Activated CD4-positive, alpha-beta T cell treated with anti-CD3 and anti-CD28 coated beads, Interleukin-2, amount 10 ng/mL, durations not matched to agents 24 days and 14 days (primary cell): ENCODE data around the gene FXYD5. TPM values are rescaled to one million over a fixed set of nuclear protein-coding genes. Genes with fewer than 3 reads are reported as not detected.
"Not testable (repeated sequence)": the region's sequence is repeated elsewhere in the genome, so short reads cannot be mapped to it uniquely, and the experiment has no call there.

Source experiments
- DNase-seq: peaks from one replicate; pipeline ENCODE4 v3.0.0; 2022
- H3K27ac Mint-ChIP-seq: one replicate; pipeline ENCODE4 v1.8.0; 2022; ENCODE audit warnings: mild to moderate bottlenecking, mixed read lengths
- H3K27me3 Mint-ChIP-seq: one replicate; pipeline ENCODE4 v1.8.0; 2022; ENCODE audit warnings: mixed read lengths
- H3K36me3 Mint-ChIP-seq: one replicate; pipeline ENCODE4 v1.8.0; 2022; ENCODE audit warnings: low read depth, mild to moderate bottlenecking, mixed read lengths
- H3K4me1 Mint-ChIP-seq: one replicate; pipeline ENCODE4 v1.8.0; 2021; ENCODE audit warnings: mixed read lengths
- H3K4me3 Mint-ChIP-seq: one replicate; pipeline ENCODE4 v1.8.0; 2022; ENCODE audit warnings: mild to moderate bottlenecking, moderate library complexity, mixed read lengths
- H3K9me3 Mint-ChIP-seq: one replicate; pipeline ENCODE4 v1.8.0; 2021; ENCODE audit warnings: mixed read lengths
- intact Hi-C: fragments of 100-400 bp; cut with micrococcal nuclease; formaldehyde crosslinking; loops from one replicate; pipeline ENCODE4 v1.15.1; 2023
- total RNA-seq: library from RNA; stranded (reverse); gene quantifications from 2 replicates; pipeline ENCODE4 v1.2.3, GENCODE V29; 2022

FXYD5 gene
- total RNA-seq, 1 donor from 2014 or later: 286 TPM

DNA sequence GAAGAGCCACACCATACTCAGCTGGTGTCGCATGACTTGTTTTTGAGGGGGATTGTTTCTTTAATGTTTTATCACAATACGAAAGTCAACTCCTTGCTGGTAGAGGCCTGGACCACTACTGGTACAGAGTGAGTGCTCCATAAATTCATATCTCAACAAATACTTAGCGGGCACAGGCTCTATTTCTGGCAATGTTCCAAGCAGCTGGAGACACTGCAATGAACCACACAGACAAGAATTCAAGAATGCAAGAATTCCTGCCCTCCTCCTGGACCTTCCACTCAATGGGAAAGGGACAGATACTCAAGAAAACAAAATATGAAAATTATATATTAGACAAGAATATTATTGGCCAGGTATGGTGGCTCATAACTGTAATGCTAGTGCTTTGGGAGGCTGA lies 5.1 kb upstream of the FXYD5 start:
- no peaks in the 10 kb centered on the region for H3K9me3 Mint-ChIP-seq
- DNase-seq: no peak
- no peak overlapping the region for H3K4me3 Mint-ChIP-seq
- peaks cover 2% of the 10 kb centered on the region for H3K36me3 Mint-ChIP-seq
- H3K27ac Mint-ChIP-seq: no peak overlapping the region
- intact Hi-C loops: no loop called here
- H3K4me1 Mint-ChIP-seq: peaks cover 18% of the 10 kb centered on the region
- peaks cover 9% of the 10 kb centered on the region for H3K27me3 Mint-ChIP-seq

DNA sequence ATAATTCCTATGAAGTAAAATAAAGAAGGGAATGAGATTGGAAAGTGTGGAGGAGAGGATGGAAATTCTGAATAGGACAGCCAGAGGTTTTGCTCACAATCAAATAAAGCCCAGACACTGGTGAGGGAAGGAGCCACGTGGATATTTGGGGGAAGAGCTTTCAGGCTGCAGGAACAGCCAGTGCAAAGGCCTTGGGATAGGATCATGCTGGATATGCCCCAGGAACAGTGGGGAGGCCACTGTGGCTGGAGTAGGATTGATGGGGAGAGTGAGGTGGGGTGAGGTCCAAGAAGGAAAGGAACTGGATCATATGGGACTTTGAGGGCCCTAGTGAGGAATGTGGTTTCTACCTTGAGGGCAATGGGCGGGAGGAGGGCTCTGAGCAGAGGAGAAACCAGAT lies 4.1 kb upstream of the FXYD5 start:
- no peak overlapping the region for H3K27ac Mint-ChIP-seq
- intact Hi-C loops: no loop called here

DNA sequence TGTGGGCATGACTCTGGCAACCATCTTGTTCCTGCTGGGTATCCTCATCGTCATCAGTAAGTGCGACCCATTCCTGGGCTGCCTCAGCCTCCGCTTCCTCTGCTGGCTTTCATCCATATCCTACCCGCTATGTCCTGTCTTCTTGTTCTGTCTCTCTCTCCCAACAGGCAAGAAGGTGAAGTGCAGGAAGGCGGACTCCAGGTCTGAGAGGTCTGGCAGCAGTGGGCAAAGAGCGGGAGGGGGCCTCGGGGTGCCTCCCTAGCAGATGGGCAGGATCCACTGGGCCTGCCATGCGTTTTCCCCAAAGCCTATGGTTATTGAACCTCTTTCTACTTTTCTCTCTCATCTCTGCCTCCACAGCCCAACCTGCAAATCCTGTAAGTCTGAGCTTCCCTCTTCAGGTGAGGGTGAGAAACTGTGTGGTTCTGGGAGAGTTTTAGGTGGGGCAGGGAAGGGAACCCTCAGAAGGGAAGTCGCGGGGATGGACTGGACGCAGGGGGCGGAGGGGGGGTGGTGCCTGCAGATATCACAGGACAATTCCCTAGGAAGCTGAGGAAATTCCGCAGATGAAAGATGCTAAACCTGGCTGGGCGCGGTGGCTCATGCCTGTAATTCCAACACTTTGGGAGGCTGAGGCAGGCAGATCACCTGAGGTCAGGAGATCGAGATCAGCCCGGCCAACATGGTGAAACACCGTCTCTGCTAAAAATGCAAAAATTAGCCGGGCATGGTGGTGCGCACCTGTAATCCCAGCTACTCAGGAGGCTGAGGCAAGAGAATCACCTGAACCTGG lies 3.1 kb upstream of the FXYD5 start:
- Mint-ChIP-seq H3K27me3 (peaks cover 4% of the 10 kb centered on the region), H3K36me3 (peaks cover 16% of the 10 kb centered on the region), H3K4me1 (peaks cover 22% of the 10 kb centered on the region), H3K27ac (no peak overlapping the region), H3K4me3 (no peak overlapping the region), H3K9me3 (no peaks in the 10 kb centered on the region)
- no peak for DNase-seq
- intact Hi-C loops: no loop called here

More for the DNA sequence above, 4.1 kb upstream of the FXYD5 start:
- H3K9me3 Mint-ChIP-seq: no peaks in the 10 kb centered on the region
- H3K36me3 Mint-ChIP-seq: peaks cover 7% of the 10 kb centered on the region
- peaks cover 14% of the 10 kb centered on the region for H3K4me1 Mint-ChIP-seq
- H3K27me3 Mint-ChIP-seq: peaks cover 4% of the 10 kb centered on the region
- no peak for DNase-seq
- no peak overlapping the region for H3K4me3 Mint-ChIP-seq

DNA sequence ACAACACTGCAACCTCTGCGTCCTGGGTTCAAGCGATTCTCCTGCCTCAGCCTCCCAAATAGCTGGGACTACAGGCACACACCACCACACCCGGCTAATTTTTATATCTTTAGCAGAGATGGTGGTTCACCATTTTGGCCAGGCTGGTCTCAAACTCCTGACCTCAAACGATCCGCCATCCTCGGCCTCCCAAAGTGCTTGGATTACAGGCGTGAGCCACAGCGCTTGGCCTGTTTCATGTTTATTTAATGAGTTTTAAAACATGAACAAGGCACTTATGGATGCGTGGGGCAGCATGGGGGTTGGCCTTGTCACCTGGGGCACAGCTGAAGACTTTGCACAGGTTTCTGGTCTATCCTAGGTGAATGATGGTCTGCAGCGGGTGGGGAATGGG lies 1.4 kb upstream of the FXYD5 start:
- not testable (repeated sequence) for H3K27me3 Mint-ChIP-seq, DNase-seq, H3K9me3 Mint-ChIP-seq
- H3K4me1 Mint-ChIP-seq: peaks cover 33% of the 10 kb centered on the region
- H3K27ac Mint-ChIP-seq: peak overlapping the region; percentile 73
- H3K4me3 Mint-ChIP-seq: peak overlapping the region; percentile 100
- peaks cover 31% of the 10 kb centered on the region for H3K36me3 Mint-ChIP-seq
- intact Hi-C loops: loop anchor here (1.0 kb wide), 1 partner anchor 53 kb away; no protein-coding TSS in a partner anchor

DNA sequence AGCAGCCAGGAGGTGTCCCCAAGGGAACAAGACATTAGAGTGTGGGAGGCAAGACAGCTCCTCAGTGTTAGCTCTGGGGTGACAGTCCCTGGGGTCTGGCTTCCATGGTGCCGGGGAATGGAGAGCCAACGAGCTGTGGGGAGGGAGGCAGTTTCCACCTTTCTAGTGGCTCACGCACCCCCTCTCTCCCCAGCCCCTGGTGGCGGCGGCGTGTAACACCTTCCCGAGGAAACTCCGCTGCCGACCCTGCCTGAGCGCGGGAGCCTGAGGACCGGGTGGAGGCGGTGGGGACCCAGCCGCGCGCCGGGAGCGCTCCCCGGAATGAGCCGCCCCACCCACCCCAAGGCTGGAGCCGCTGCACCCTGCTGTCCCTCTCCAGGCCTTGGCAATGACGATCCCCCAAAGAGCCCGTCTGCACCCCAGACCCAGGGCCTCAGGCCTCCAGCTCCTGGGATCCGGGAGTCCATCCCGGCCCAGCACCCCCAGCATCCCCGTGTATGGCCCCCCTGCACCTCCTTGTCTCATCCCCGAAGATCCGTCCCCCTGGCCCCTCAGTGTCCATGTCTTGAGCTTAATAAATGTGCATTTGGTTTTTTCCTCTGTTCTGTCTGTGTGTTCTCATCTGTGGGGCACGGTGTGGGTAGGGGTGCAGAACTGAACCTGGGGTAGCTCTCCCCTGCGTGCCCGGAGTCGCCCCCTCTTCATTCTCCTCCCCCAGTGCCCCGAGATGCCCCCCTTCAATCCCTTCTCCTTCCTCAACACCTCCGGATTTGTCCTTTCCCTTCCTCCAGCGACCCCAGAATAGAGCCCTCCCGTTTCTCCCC lies 622 bp upstream of the FXYD5 start:
- peaks cover 39% of the 10 kb centered on the region for H3K4me1 Mint-ChIP-seq
- H3K27ac Mint-ChIP-seq: peak overlapping the region; percentile 100
- H3K36me3 Mint-ChIP-seq: peaks cover 39% of the 10 kb centered on the region
- DNase-seq: peak; percentile 93
- H3K4me3 Mint-ChIP-seq: peak overlapping the region; percentile 100
- H3K27me3 Mint-ChIP-seq: peaks cover 4% of the 10 kb centered on the region
- intact Hi-C loops: loop anchor here (1.0 to 2.0 kb wide), 2 partner anchors 52 to 115 kb away; partner anchors contain the start of gene USF2
- H3K9me3 Mint-ChIP-seq: no peaks in the 10 kb centered on the region

DNA sequence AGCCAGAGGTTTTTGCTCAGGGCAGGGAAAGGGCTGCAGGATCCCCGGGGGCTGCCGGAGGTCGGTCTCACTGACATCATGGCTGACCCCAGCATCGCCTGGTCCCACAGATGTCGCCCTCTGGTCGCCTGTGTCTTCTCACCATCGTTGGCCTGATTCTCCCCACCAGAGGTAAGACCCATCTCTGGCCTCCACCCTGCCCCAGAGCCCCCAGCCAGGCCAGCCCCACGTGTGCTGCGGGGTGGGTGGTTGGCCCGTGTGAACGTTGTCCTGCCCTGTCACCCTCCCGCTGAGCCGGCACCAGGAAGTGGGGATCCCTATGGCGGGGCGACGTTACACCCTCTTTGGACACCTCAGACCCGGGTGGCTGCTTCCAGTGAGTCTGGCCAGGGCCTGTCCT lies 906 bp downstream of the FXYD5 start:
- Mint-ChIP-seq H3K9me3 (peaks cover 1% of the 10 kb centered on the region), H3K27ac (peak overlapping the region; percentile 100), H3K4me1 (peaks cover 45% of the 10 kb centered on the region), H3K36me3 (peaks cover 54% of the 10 kb centered on the region), H3K27me3 (peaks cover 4% of the 10 kb centered on the region), H3K4me3 (peak overlapping the region; percentile 100)
- DNase-seq: peak; percentile 81
- intact Hi-C loops: loop anchor here (1.0 to 2.0 kb wide), 2 partner anchors 14 to 113 kb away; partner anchors contain the start of gene USF2

DNA sequence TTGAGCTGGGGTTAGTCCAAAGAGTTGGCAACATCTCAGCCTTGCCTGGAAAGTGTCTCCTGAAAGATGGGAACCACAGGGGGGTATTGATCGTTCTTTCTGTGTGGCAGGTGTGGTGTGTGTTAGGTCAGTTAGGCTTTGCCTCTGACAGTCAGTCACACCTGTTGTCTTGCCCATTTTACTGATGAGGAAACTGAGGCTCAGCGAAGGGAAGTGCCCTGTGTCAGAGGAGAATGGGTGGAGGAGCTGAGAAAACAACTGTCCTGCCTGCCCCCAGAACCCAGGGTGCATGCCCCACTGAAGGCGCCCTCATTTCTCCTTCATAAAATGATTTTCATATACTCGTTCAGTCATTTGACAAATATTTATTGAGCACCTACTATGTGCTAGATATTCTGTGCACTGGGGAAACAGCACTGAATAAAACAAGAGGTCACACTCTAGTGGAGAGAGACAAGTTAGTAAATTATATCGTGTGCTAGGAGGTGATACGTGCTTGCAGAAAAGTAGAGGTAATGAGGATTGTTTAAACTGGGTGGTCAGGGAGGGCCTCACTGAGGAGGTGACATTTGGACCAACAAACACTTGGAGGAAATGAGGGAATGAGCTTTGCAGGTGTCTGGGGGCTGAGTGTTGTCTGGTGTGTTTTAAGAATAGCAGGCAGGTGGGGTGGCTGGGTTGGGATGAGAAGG lies 1.6 kb downstream of the FXYD5 start:
- Mint-ChIP-seq H3K36me3 (peaks cover 61% of the 10 kb centered on the region), H3K4me3 (peak overlapping the region; percentile 100), H3K27ac (peak overlapping the region; percentile 100), H3K4me1 (peaks cover 45% of the 10 kb centered on the region), H3K27me3 (peaks cover 4% of the 10 kb centered on the region), H3K9me3 (peaks cover 4% of the 10 kb centered on the region)
- intact Hi-C loops: loop anchor here (1.0 to 2.0 kb wide), 2 partner anchors 15 to 113 kb away; partner anchors contain the start of gene USF2
- DNase-seq: no peak

DNA sequence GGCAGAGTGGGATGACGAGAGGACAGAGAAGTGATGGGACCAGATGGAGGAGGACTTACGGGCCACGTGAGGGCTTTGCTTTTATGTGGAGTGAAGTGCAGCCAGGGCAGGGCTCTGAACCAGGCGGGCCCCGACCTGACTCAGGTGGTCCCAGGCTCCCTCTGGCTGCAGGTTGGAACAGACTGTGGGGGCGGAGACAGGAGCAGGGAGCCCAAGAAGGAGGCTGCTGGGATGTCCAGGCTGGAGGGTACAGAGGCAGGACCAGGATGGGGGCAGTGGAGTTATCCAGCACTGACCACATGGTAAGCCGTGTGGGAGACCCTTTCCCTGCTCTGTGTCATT lies 2.1 kb downstream of the FXYD5 start:
- H3K27me3 Mint-ChIP-seq: peaks cover 4% of the 10 kb centered on the region
- no peak for DNase-seq
- peaks cover 48% of the 10 kb centered on the region for H3K4me1 Mint-ChIP-seq
- peaks cover 9% of the 10 kb centered on the region for H3K9me3 Mint-ChIP-seq
- intact Hi-C loops: no loop called here
- peak overlapping the region; percentile 100 for H3K4me3 Mint-ChIP-seq
- peaks cover 66% of the 10 kb centered on the region for H3K36me3 Mint-ChIP-seq
- peak overlapping the region; percentile 100 for H3K27ac Mint-ChIP-seq

DNA sequence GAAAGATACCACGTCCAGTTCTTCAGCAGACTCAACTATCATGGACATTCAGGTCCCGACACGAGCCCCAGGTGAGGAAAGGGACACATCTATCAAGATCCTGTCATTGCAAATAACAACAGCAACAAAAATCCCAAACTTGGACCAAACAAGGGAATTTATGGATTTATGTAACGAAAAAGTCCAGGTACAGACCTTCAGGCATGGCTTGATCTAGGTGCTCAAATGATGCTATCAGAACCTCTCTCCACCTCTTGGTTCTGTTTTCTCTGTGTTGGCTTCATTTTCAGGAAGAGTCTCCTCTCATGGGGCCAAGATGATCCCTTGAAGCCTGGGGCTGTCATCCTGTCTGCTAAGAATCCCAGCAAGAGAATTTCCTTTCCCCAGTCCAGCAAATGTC lies 2.9 kb downstream of the FXYD5 start:
- no peak for DNase-seq
- H3K36me3 Mint-ChIP-seq: peaks cover 73% of the 10 kb centered on the region
- peak overlapping the region; percentile 31 for H3K4me3 Mint-ChIP-seq
- intact Hi-C loops: no loop called here
- H3K4me1 Mint-ChIP-seq: peaks cover 48% of the 10 kb centered on the region
- H3K27ac Mint-ChIP-seq: no peak overlapping the region
- H3K9me3 Mint-ChIP-seq: peaks cover 15% of the 10 kb centered on the region
- peaks cover under 1% of the 10 kb centered on the region for H3K27me3 Mint-ChIP-seq

DNA sequence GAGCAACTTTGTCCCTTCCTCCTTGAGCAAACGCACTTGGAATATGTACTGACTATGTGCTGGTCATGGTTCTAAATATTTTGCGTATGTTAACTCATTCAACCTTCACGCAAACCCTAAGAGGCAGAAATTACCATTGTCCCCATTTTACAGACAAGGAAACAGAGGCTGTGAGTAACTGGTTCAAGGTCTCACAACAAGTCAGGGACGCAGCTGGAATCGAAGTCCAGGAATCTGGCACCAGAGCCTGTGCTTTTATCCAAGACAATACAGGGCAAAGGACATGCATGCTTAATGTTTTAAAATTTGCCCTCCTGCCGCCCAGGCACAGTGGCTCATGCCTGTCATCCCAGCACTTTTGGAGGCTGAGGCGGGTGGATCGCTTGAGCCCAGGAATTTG lies 5.1 kb downstream of the FXYD5 start:
- Mint-ChIP-seq H3K9me3 (peaks cover 27% of the 10 kb centered on the region), H3K4me1 (peaks cover 40% of the 10 kb centered on the region), H3K27me3 (no peaks in the 10 kb centered on the region), H3K27ac (no peak overlapping the region), H3K36me3 (peaks cover 94% of the 10 kb centered on the region), H3K4me3 (no peak overlapping the region)
- no peak for DNase-seq
- intact Hi-C loops: no loop called here

DNA sequence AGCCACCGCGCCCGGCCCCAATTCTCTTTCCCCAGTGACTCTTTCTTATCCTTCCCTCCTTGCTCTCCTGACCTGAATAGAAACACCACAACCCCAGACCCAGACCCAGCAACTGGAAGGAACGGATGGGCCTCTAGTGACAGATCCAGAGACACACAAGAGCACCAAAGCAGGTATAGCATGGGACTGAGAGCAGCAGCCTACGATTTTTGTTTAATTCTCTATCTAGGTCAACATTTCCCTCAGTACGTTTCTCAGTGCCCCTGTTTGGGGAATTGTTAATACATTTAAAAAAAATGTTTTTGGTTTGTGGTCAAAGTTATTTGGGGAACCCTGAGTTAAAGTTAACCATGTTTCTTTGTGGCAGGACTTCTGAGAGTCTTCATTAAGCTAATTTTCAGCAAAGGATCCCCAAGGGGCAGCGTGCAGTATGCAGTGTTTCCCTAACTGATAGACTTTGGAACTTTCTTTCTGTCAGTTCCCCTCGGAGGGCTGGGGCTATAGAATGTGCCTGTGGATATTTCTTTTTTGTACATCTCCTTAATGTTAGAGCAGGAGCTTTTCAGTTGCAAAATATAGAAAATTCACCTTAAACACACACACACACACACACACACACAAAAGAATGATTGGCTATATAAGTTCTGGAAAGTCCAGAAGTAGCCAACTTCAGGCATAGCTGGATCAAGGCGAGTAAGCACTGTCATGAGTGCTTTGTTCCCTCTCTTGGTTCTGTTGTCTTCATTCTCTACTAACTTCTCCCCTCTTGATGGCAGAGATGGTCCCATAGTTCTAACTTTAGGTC lies 6.3 kb downstream of the FXYD5 start:
- intact Hi-C loops: no loop called here
- Mint-ChIP-seq H3K36me3 (peaks cover 99% of the 10 kb centered on the region), H3K4me3 (no peak overlapping the region), H3K4me1 (peaks cover 39% of the 10 kb centered on the region), H3K9me3 (peaks cover 33% of the 10 kb centered on the region), H3K27ac (peak overlapping the region; percentile 48), H3K27me3 (no peaks in the 10 kb centered on the region)
- no peak for DNase-seq

DNA sequence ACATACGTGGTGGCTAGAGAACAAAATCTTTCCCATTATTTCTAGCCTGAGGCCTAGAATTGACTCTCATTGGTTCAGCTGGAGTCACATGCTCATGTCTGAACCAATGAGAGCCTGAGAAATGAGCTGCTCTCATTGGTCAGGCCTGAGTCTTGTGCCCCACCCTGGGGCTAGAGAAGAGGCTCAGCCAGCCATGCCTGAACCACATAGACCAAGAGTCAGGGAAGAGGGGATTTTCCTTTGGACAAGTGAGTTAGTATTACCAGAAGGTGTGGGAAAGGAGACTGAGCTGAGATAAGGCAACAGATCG lies 6.9 kb downstream of the FXYD5 start:
- intact Hi-C loops: no loop called here
- Mint-ChIP-seq H3K27ac (peak overlapping the region; percentile 48), H3K27me3 (no peaks in the 10 kb centered on the region), H3K4me1 (peaks cover 34% of the 10 kb centered on the region), H3K9me3 (peaks cover 34% of the 10 kb centered on the region), H3K4me3 (no peak overlapping the region), H3K36me3 (peaks cover 99% of the 10 kb centered on the region)
- DNase-seq: no peak
